CD14-positive monocyte (primary cell): Measurements from ENCODE around the gene AKR7A3. TPM values are rescaled to one million over a fixed set of nuclear protein-coding genes. Genes with fewer than 3 reads are reported as not detected.

ENCODE experiments used
- DNase-seq, 3 donors: peaks; one replicate each; pipeline ENCODE4 v3.0.0-alpha.2; 2011 to 2022
- H2AFZ ChIP-seq: 2 replicates; pipeline ENCODE4 v1.6.0; 2012; ENCODE audit warnings: mild to moderate bottlenecking, low read depth, low read length, inconsistent platforms; ENCODE audit not compliant: insufficient read depth, poor library complexity, severe bottlenecking
- H3K27ac ChIP-seq, 2 donors: 1 replicate in 1 of 2; 2 replicates in 1 of 2; pipeline ENCODE4 v1.5.1; 2012 to 2013; ENCODE audit warnings: low read length in 2 of 2, control low read depth in 1 of 2, inconsistent platforms in 1 of 2, low read depth in 1 of 2, mild to moderate bottlenecking in 1 of 2
- H3K27me3 ChIP-seq, 2 donors: one replicate each; pipeline versions ENCODE4 v1.6.0 to v1.6.1; 2011 to 2013; ENCODE audit warnings: low read length in 2 of 2; ENCODE audit not compliant: control insufficient read depth in 2 of 2, insufficient read depth in 2 of 2
- H3K36me3 ChIP-seq, 2 donors: replicated peaks in 1 of 2; 1 replicate in 1 of 2; 2 replicates in 1 of 2; pipeline versions ENCODE4 v1.5.1 to v1.6.1; 2012 to 2013; ENCODE audit warnings: low read length in 2 of 2, control low read depth in 1 of 2, inconsistent platforms in 1 of 2, mild to moderate bottlenecking in 1 of 2; ENCODE audit not compliant: insufficient read depth in 2 of 2, control insufficient read depth in 1 of 2
- H3K4me1 ChIP-seq, 2 donors: 1 replicate in 1 of 2; 2 replicates in 1 of 2; pipeline versions ENCODE4 v1.5.1 to v1.6.1; 2012 to 2013; ENCODE audit warnings: low read length in 2 of 2, control low read depth in 1 of 2, inconsistent platforms in 1 of 2, mild to moderate bottlenecking in 1 of 2, moderate library complexity in 1 of 2; ENCODE audit not compliant: insufficient read depth in 2 of 2, control insufficient read depth in 1 of 2
- H3K4me2 ChIP-seq: replicated peaks from 2 replicates; pipeline ENCODE3; 2012; ENCODE audit warnings: low read length, moderate library complexity, mild to moderate bottlenecking; ENCODE audit not compliant: poor library complexity, severe bottlenecking; ENCODE audit errors: extremely low read depth
- H3K4me3 ChIP-seq, 3 experiments: fragments of 200-600 bp in 1 of 3; sonication (generic) in 1 of 3; replicated peaks in 1 of 3; 1 replicate in 2 of 3; 2 replicates in 1 of 3; pipeline ENCODE4 v1.5.1; 2011 to 2013; ENCODE audit warnings: low read length in 3 of 3, mild to moderate bottlenecking in 3 of 3, control low read depth in 2 of 3, low read depth in 2 of 3, inconsistent platforms in 1 of 3, moderate library complexity in 1 of 3
- H3K79me2 ChIP-seq: 2 replicates; pipeline ENCODE4 v1.6.0; 2012; ENCODE audit warnings: mild to moderate bottlenecking, control low read depth, inconsistent platforms, low read length, moderate library complexity; ENCODE audit not compliant: insufficient read depth
- H3K9ac ChIP-seq: 2 replicates; pipeline ENCODE4 v1.6.0; 2017; ENCODE audit warnings: low read length, mild to moderate bottlenecking; ENCODE audit not compliant: insufficient read depth, poor library complexity, severe bottlenecking
- H3K9me3 ChIP-seq, 2 donors: replicated peaks in 1 of 2; 1 replicate in 1 of 2; 2 replicates in 1 of 2; pipeline versions ENCODE4 v1.5.1 to v1.6.1; 2012 to 2013; ENCODE audit warnings: low read length in 2 of 2, control low read depth in 1 of 2; ENCODE audit not compliant: control insufficient read depth in 1 of 2, insufficient read depth in 1 of 2
- H4K20me1 ChIP-seq: 2 replicates; pipeline ENCODE4 v1.6.0; 2012; ENCODE audit warnings: mild to moderate bottlenecking, low read length, control low read depth, moderate library complexity; ENCODE audit not compliant: insufficient read depth
- H3K27ac Mint-ChIP-seq, 7 donors: one replicate each; pipeline ENCODE4 v1.8.0; 2020; ENCODE audit warnings: mild to moderate bottlenecking in 7 of 7, mixed read lengths in 7 of 7, moderate library complexity in 6 of 7, inconsistent platforms in 2 of 7
- H3K27me3 Mint-ChIP-seq, 3 donors: one replicate each; pipeline ENCODE4 v1.8.0; 2021 to 2022; ENCODE audit warnings: low read depth in 3 of 3, mild to moderate bottlenecking in 3 of 3, mixed read lengths in 3 of 3, moderate library complexity in 3 of 3, inconsistent platforms in 1 of 3
- H3K36me3 Mint-ChIP-seq, 2 donors: one replicate each; pipeline ENCODE4 v1.8.0; 2020; ENCODE audit warnings: mixed read lengths in 2 of 2, inconsistent platforms in 1 of 2, mild to moderate bottlenecking in 1 of 2
- H3K4me1 Mint-ChIP-seq: one replicate; pipeline ENCODE4 v1.8.0; 2020; ENCODE audit warnings: mild to moderate bottlenecking, mixed read lengths
- H3K4me3 Mint-ChIP-seq, 2 donors: one replicate each; pipeline ENCODE4 v1.8.0; 2020; ENCODE audit warnings: mild to moderate bottlenecking in 2 of 2, mixed read lengths in 2 of 2, moderate library complexity in 1 of 2
- H3K9me3 Mint-ChIP-seq, 7 donors: one replicate each; pipeline ENCODE4 v1.8.0; 2020 to 2022; ENCODE audit warnings: mixed read lengths in 7 of 7, mild to moderate bottlenecking in 6 of 7, moderate library complexity in 6 of 7, inconsistent platforms in 2 of 7
- WGBS: methylation state at CpG from one replicate; pipeline ENCODE4 v1.1.5; 2013; ENCODE audit warnings: missing lambda C conversion rate; ENCODE audit not compliant: insufficient coverage; 5-methylcytosine and 5-hydroxymethylcytosine counted together
- intact Hi-C, 2 donors: fragments of 100-400 bp; cut with micrococcal nuclease; formaldehyde crosslinking; loops; one replicate each; pipeline versions ENCODE4 v1.15.0 to v1.15.1; 2023
- polyA plus RNA-seq, 3 donors: library from polyadenylated mRNA; depleted of rRNA in 1 of 3; unstranded in 2 of 3; stranded (reverse) in 1 of 3; fragments of 300-500 nt in 2 of 3; fragments of >200 nt in 1 of 3; fragmentation: Illumina TruSeq in 2 of 3; gene quantifications; 1 replicate in 2 of 3; 2 replicates in 1 of 3; pipeline ENCODE4 v1.2.3, GENCODE V29; 2012 to 2021
- TF ChIP-seq, protein P1 (sequence below): fragments of 200-600 bp; IDR thresholded peaks from one replicate; pipeline ENCODE4 v1.8.0; 2022; ENCODE audit warnings: antibody characterized with exemption, mild to moderate bottlenecking

Gene AKR7A3
- polyA plus RNA-seq, 3 donors = 0.15 to 0.56 TPM; not detected in 1

GRCh38 chr1:19313636-19313959, 25.0 kb upstream of the AKR7A3 start:
- peak overlapping the region; percentile 91 for H3K4me2 ChIP-seq
- H4K20me1 ChIP-seq = peaks cover 40% of the 10 kb centered on the region
- no peak overlapping the region for H2AFZ ChIP-seq
- TF ChIP-seq, protein P1, sequence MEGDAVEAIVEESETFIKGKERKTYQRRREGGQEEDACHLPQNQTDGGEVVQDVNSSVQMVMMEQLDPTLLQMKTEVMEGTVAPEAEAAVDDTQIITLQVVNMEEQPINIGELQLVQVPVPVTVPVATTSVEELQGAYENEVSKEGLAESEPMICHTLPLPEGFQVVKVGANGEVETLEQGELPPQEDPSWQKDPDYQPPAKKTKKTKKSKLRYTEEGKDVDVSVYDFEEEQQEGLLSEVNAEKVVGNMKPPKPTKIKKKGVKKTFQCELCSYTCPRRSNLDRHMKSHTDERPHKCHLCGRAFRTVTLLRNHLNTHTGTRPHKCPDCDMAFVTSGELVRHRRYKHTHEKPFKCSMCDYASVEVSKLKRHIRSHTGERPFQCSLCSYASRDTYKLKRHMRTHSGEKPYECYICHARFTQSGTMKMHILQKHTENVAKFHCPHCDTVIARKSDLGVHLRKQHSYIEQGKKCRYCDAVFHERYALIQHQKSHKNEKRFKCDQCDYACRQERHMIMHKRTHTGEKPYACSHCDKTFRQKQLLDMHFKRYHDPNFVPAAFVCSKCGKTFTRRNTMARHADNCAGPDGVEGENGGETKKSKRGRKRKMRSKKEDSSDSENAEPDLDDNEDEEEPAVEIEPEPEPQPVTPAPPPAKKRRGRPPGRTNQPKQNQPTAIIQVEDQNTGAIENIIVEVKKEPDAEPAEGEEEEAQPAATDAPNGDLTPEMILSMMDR = no peak
- H3K27ac Mint-ChIP-seq = peak overlapping the region in 3 of 7 donors; percentile 17 to 89 (median 85)
- peaks cover 69 to 76% of the 10 kb centered on the region in 2 donors for H3K4me1 ChIP-seq
- H3K9me3 ChIP-seq = no peaks in the 10 kb centered on the region
- H3K4me3 Mint-ChIP-seq = peak overlapping the region; percentile 79 to 89
- H3K36me3 Mint-ChIP-seq = peaks cover 12 to 17% of the 10 kb centered on the region in 2 donors
- H3K4me1 Mint-ChIP-seq = peaks cover 73% of the 10 kb centered on the region
- peak overlapping the region in 1 of 2 donors; percentile 89 for H3K27ac ChIP-seq
- 100% methylated on average over 1 of the region's 4 CpGs for WGBS
- peaks cover 7 to 18% of the 10 kb centered on the region in 2 donors for H3K36me3 ChIP-seq
- H3K27me3 Mint-ChIP-seq = peaks cover 0 to 7% (median 0%) of the 10 kb centered on the region in 3 donors
- no peaks in the 10 kb centered on the region for H3K27me3 ChIP-seq
- DNase-seq = no peak
- no peak overlapping the region for H3K9ac ChIP-seq
- H3K4me3 ChIP-seq = peak overlapping the region in 1 of 3 experiments; percentile 90
- peaks cover 66% of the 10 kb centered on the region for H3K79me2 ChIP-seq
- intact Hi-C loops = loop anchor here (5.0 kb wide), 4 partner anchors 61 to 356 kb away; partner anchors contain the start of genes EMC1 (in 1 of the 2), IFFO2 (in 1 of the 2) and MRTO4 (in 1 of the 2)
- peaks cover 0 to 3% (median 0%) of the 10 kb centered on the region in 7 donors for H3K9me3 Mint-ChIP-seq

- H3K27ac Mint-ChIP-seq = peak overlapping the region; percentile 74 to 90 (median 84)
- peaks cover 68% of the 10 kb centered on the region for H3K4me1 Mint-ChIP-seq
- no peaks in the 10 kb centered on the region for H3K27me3 ChIP-seq
- H3K79me2 ChIP-seq = peaks cover 61% of the 10 kb centered on the region
- H3K9me3 ChIP-seq = no peaks in the 10 kb centered on the region
- no peak for DNase-seq
- TF ChIP-seq, protein P1 = no peak
- peaks cover 0 to 3% (median 0%) of the 10 kb centered on the region in 7 donors for H3K9me3 Mint-ChIP-seq
- peak overlapping the region; percentile 63 to 90 (median 89) for H3K4me3 ChIP-seq
- intact Hi-C loops = loop anchor here (5.0 kb wide), 4 partner anchors 61 to 356 kb away; partner anchors contain the start of genes EMC1 (in 1 of the 2), IFFO2 (in 1 of the 2) and MRTO4 (in 1 of the 2)
- H3K36me3 ChIP-seq = peaks cover 6 to 19% of the 10 kb centered on the region in 2 donors
- peaks cover 13 to 15% of the 10 kb centered on the region in 2 donors for H3K36me3 Mint-ChIP-seq
- H3K27ac ChIP-seq = peak overlapping the region; percentile 22 to 89
- peak overlapping the region; percentile 92 for H3K9ac ChIP-seq
- peaks cover 38% of the 10 kb centered on the region for H4K20me1 ChIP-seq
- H3K27me3 Mint-ChIP-seq = peaks cover 0 to 4% (median 0%) of the 10 kb centered on the region in 3 donors
- H3K4me3 Mint-ChIP-seq = peak overlapping the region; percentile 79 to 89
- WGBS = 53% methylated on average over 12 of the region's 20 CpGs
- peaks cover 65 to 71% of the 10 kb centered on the region in 2 donors for H3K4me1 ChIP-seq
- H2AFZ ChIP-seq = peak overlapping the region; percentile 82
- H3K4me2 ChIP-seq = peak overlapping the region; percentile 91
Observed at GRCh38 chr1:19312782-19313635, 24.4 kb upstream of the AKR7A3 start.
